GM12892 (cell line): Measurements from ENCODE around the gene RRP1.

Experiments
- POLR2AphosphoS5 ChIP-seq: IDR thresholded peaks from 2 replicates; pipeline ENCODE4 v1.6.1; 2011; ENCODE audit warnings: low read depth, low read length, control low read depth
- TAF1 ChIP-seq: IDR thresholded peaks from 2 replicates; pipeline ENCODE4 v1.6.1; 2011; ENCODE audit warnings: low read depth, mild to moderate bottlenecking, control low read depth, low read length, borderline replicate concordance

DNA sequence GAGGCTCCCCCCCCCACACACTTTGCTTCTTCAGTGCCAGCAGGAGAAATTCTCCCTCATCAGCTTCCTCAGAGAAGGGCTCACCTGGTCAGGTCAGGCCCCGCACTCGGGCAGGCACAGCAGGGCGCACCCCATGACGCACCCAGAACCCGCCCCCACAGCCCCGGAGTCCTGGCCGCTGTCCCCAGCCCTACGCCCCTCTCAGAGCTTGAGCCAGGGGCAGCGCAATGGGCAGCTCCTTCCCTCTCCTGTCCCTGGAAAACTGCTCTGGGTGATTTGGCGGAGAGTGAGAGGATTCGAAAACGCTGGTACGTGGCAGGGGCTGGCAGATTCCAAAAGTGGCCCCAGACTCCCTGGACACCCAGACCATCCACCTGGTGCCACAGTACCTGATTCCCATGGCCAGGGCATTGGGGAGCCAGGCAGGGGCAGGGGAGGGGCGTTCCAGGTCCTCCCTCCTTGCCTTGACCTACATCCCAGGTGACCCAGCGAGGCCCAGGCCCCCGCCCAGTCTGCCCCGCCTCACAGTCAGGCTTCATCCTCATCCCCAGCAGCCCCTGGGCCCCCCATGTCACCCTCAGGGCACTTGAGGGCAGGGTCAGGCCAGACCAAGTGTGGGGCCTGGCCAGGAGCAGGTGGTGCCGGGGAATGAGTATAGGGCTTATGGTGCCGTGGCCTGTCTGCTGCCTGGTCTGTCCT, 23.7 kb downstream of the RRP1 start:
- TF ChIP-seq POLR2AphosphoS5 (no peak), TAF1 (no peak)
